ENCODE results near the gene MEI4. TPM values are rescaled to one million over a fixed set of nuclear protein-coding genes. Genes with fewer than 3 reads are reported as not detected.

The MEI4 gene
- total and polyA plus RNA-seq, 2 of the 13 experiments (the other 11 are each of a cell fraction or from before 2014, with no cell fraction given), result not detected

GRCh38 chr6:77650098-77650663, 2.7 kb upstream of the MEI4 start:
- in situ Hi-C loops (cut with HindIII; ENCODE audit: extremely low pct_ligation_motif_present, low pct_unique_long_range_greater_than_20kb), result no loop called here
- 54% methylated on average over 25 of the region's 37 CpGs for WGBS (ENCODE audit: low lambda C conversion rate)
- ATAC-seq (peak; percentile 84), DNase-seq (ENCODE audit: low spot score) (no peak), FAIRE-seq (no peak)
- Histone ChIP-seq H3K4me2 (ENCODE audit: low read depth, low read length) (no peak overlapping the region), H3K27me3 (ENCODE audit: control insufficient read depth in 1 of 2, insufficient read depth in 2 of 2, low read length in 2 of 2) (no peaks in the 10 kb centered on the region), H3K9ac (ENCODE audit: insufficient read depth, low read depth, low read length) (no peak overlapping the region), H3K79me2 (ENCODE audit: insufficient read depth, low read length) (no peaks in the 10 kb centered on the region), H3K27ac (ENCODE audit: extremely low read length, insufficient read depth, low read length) (no peak overlapping the region), H3K4me3 (replicated peaks in 1 of 3; ENCODE audit: insufficient read depth in 1 of 3, low read depth in 2 of 3, low read length in 3 of 3) (no peak overlapping the region), H3K9me3 (ENCODE audit: low read length) (no peaks in the 10 kb centered on the region), H3K36me3 (replicated peaks in 1 of 2; ENCODE audit: control insufficient read depth in 1 of 2, insufficient read depth in 2 of 2, low read length in 2 of 2) (no peaks in the 10 kb centered on the region), H2AFZ (ENCODE audit: low read length) (no peak overlapping the region), H3K4me1 (ENCODE audit: insufficient read depth, low read length) (no peaks in the 10 kb centered on the region), H4K20me1 (ENCODE audit: insufficient read depth, low read length) (no peaks in the 10 kb centered on the region)
- intact Hi-C loops (cut with micrococcal nuclease; ENCODE audit: unreplicated experiment), result no loop called here
- no TSS peak for BruUV-seq (replicated peaks)
- CTCF ChIA-PET (ENCODE audit: low intra/inter-chr PET ratio, low total read pairs), result no interaction called here
- POLR2A ChIA-PET, result no interaction called here
- no peak for TF ChIP-seq POLR2AphosphoS5 (IDR thresholded peaks at IDR 0.05; ENCODE audit: low read depth, low read length)
- TF ChIP-seq IKZF1 (IDR thresholded peaks at IDR 0.05), result no peak
- peak; percentile 47 for TF ChIP-seq CTCF (CRISPR knock-in tag; IDR thresholded peaks at IDR 0.05)
- peak; percentile 40 for TF ChIP-seq STAG1 (CRISPR knock-in tag; IDR thresholded peaks at IDR 0.05)
- TF ChIP-seq POLR2AphosphoS2 (IDR thresholded peaks at IDR 0.05; ENCODE audit: low read depth, low read length), result no peak
- no peak for TF ChIP-seq ZNF20 (CRISPR knock-in tag; IDR thresholded peaks at IDR 0.05)
- no peak for TF ChIP-seq ERF (CRISPR knock-in tag; IDR thresholded peaks at IDR 0.05)

GRCh38 chr6:77653816-77654215, 977 bp downstream of the MEI4 start:
- Histone ChIP-seq H3K9me3 (ENCODE audit: low read length) (no peaks in the 10 kb centered on the region), H3K9ac (ENCODE audit: insufficient read depth, low read depth, low read length) (no peak overlapping the region), H3K4me2 (ENCODE audit: low read depth, low read length) (no peak overlapping the region), H2AFZ (ENCODE audit: low read length) (no peak overlapping the region), H3K4me1 (ENCODE audit: insufficient read depth, low read length) (no peaks in the 10 kb centered on the region), H3K4me3 (replicated peaks in 1 of 3; ENCODE audit: insufficient read depth in 1 of 3, low read depth in 2 of 3, low read length in 3 of 3) (no peak overlapping the region), H3K27me3 (ENCODE audit: control insufficient read depth in 1 of 2, insufficient read depth in 2 of 2, low read length in 2 of 2) (no peaks in the 10 kb centered on the region), H3K36me3 (replicated peaks in 1 of 2; ENCODE audit: control insufficient read depth in 1 of 2, insufficient read depth in 2 of 2, low read length in 2 of 2) (no peaks in the 10 kb centered on the region), H3K79me2 (ENCODE audit: insufficient read depth, low read length) (no peaks in the 10 kb centered on the region), H3K27ac (ENCODE audit: extremely low read length, insufficient read depth, low read length) (no peak overlapping the region), H4K20me1 (ENCODE audit: insufficient read depth, low read length) (no peaks in the 10 kb centered on the region)
- FAIRE-seq (no peak), ATAC-seq (no peak), DNase-seq (ENCODE audit: low spot score) (no peak)
- in situ Hi-C loops (cut with HindIII; ENCODE audit: extremely low pct_ligation_motif_present, low pct_unique_long_range_greater_than_20kb) (no loop called here), intact Hi-C loops (cut with micrococcal nuclease; ENCODE audit: unreplicated experiment) (no loop called here)
- POLR2A ChIA-PET, result no interaction called here
- no TSS peak for BruUV-seq (replicated peaks)
- CTCF ChIA-PET (ENCODE audit: low intra/inter-chr PET ratio, low total read pairs), result no interaction called here
- TF ChIP-seq ZNF788 (CRISPR knock-in tag; IDR thresholded peaks at IDR 0.05; ENCODE audit: borderline replicate concordance) (no peak), KDM5B (CRISPR knock-in tag; IDR thresholded peaks at IDR 0.05; ENCODE audit: borderline replicate concordance) (no peak), REPIN1 (CRISPR knock-in tag; IDR thresholded peaks at IDR 0.05; ENCODE audit: borderline replicate concordance, low read depth) (no peak), ZNF12 (CRISPR knock-in tag; IDR thresholded peaks at IDR 0.05) (no peak), ZKSCAN5 (CRISPR knock-in tag; IDR thresholded peaks at IDR 0.05) (no peak)
- TF ChIP-seq, protein P1, sequence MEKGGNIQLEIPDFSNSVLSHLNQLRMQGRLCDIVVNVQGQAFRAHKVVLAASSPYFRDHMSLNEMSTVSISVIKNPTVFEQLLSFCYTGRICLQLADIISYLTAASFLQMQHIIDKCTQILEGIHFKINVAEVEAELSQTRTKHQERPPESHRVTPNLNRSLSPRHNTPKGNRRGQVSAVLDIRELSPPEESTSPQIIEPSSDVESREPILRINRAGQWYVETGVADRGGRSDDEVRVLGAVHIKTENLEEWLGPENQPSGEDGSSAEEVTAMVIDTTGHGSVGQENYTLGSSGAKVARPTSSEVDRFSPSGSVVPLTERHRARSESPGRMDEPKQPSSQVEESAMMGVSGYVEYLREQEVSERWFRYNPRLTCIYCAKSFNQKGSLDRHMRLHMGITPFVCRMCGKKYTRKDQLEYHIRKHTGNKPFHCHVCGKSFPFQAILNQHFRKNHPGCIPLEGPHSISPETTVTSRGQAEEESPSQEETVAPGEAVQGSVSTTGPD (CRISPR knock-in tag; IDR thresholded peaks at IDR 0.05), result no peak
- TF ChIP-seq, protein P2, sequence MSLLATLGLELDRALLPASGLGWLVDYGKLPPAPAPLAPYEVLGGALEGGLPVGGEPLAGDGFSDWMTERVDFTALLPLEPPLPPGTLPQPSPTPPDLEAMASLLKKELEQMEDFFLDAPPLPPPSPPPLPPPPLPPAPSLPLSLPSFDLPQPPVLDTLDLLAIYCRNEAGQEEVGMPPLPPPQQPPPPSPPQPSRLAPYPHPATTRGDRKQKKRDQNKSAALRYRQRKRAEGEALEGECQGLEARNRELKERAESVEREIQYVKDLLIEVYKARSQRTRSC (CRISPR knock-in tag; IDR thresholded peaks at IDR 0.05; ENCODE audit: low read depth), result no peak

All from HepG2 (cell line).